Smooth muscle cell (in vitro differentiated cells): Measurements from ENCODE around the gene CSKMT. TPM values are rescaled to one million over a fixed set of nuclear protein-coding genes. Genes with fewer than 3 reads are reported as not detected.
"Not testable (repeated sequence)": the region's sequence is repeated elsewhere in the genome, so short reads cannot be mapped to it uniquely, and the experiment has no call there.

Experiments used
- DNase-seq: peaks from one replicate; lab custom pipeline; 2025; ENCODE audit not compliant: unreplicated experiment; lab: John Stamatoyannopoulos, UW
- H2AFZ ChIP-seq: fragments of 200-600 bp; sonication (generic); 2 replicates; pipeline ENCODE4 v1.6.0; 2016; ENCODE audit warnings: antibody characterized with exemption, low read depth, mild to moderate bottlenecking
- H3F3A ChIP-seq: fragments of 200-600 bp; sonication (generic); 2 replicates; pipeline ENCODE4 v1.6.0; 2017; ENCODE audit warnings: antibody characterized with exemption, low read depth
- H3K27ac ChIP-seq: fragments of 200-600 bp; sonication (generic); 2 replicates; pipeline ENCODE4 v1.5.1; 2016; ENCODE audit warnings: low read depth, mild to moderate bottlenecking
- H3K27me3 ChIP-seq: fragments of 200-600 bp; sonication (generic); 2 replicates; pipeline ENCODE4 v1.6.1; 2016; ENCODE audit warnings: low read depth, mild to moderate bottlenecking
- H3K36me3 ChIP-seq: fragments of 200-600 bp; sonication (generic); 2 replicates; pipeline ENCODE4 v1.5.1; 2016; ENCODE audit warnings: low read depth
- H3K4me1 ChIP-seq: fragments of 200-600 bp; sonication (generic); 2 replicates; pipeline ENCODE4 v1.5.1; 2016; ENCODE audit warnings: low read depth
- H3K4me2 ChIP-seq: fragments of 200-600 bp; sonication (generic); 2 replicates; pipeline ENCODE4 v1.6.0; 2016; ENCODE audit warnings: mild to moderate bottlenecking
- H3K4me3 ChIP-seq: fragments of 200-600 bp; sonication (generic); 2 replicates; pipeline ENCODE4 v1.5.1; 2016; ENCODE audit warnings: mild to moderate bottlenecking
- H3K79me2 ChIP-seq: fragments of 200-600 bp; sonication (generic); 2 replicates; pipeline ENCODE4 v1.6.0; 2016; ENCODE audit warnings: low read depth, mild to moderate bottlenecking
- H3K9ac ChIP-seq: fragments of 200-600 bp; sonication (generic); 2 replicates; pipeline ENCODE4 v1.6.0; 2016; ENCODE audit warnings: low read depth
- H3K9me3 ChIP-seq: fragments of 200-600 bp; sonication (generic); replicated peaks from 2 replicates; pipeline ENCODE4 v1.5.1; 2016; ENCODE audit warnings: low read depth
- H4K20me1 ChIP-seq: fragments of 200-600 bp; sonication (generic); 2 replicates; pipeline ENCODE4 v1.6.0; 2016; ENCODE audit warnings: low read depth
- CTCF ChIP-seq: fragments of 200-600 bp; sonication (generic); IDR thresholded peaks from 2 replicates; pipeline ENCODE4 v1.5.1; 2017; ENCODE audit warnings: borderline replicate concordance, mild to moderate bottlenecking, antibody characterized with exemption; ENCODE audit not compliant: insufficient read depth, poor library complexity, severe bottlenecking
- WGBS: methylation state at CpG from one replicate; pipeline ENCODE4 v1.1.7; 2016; ENCODE audit warnings: low lambda C conversion rate; 5-methylcytosine and 5-hydroxymethylcytosine counted together
- polyA plus RNA-seq: library from polyadenylated mRNA; unstranded; fragments of >200 nt; fragmentation: Nextera tagmentation; extraction: Ambion mirVana; gene quantifications from 2 replicates; pipeline ENCODE4 v1.2.1, GENCODE V29; 2016
- total RNA-seq: library from RNA; depleted of rRNA; stranded (reverse); fragments of >200 nt; gene quantifications from 2 replicates; pipeline ENCODE4 v1.2.3, GENCODE V29; 2014

Gene CSKMT
- total and polyA plus RNA-seq, 2 experiments from 2014 or later, result 1.4 to 4.9 TPM

DNA sequence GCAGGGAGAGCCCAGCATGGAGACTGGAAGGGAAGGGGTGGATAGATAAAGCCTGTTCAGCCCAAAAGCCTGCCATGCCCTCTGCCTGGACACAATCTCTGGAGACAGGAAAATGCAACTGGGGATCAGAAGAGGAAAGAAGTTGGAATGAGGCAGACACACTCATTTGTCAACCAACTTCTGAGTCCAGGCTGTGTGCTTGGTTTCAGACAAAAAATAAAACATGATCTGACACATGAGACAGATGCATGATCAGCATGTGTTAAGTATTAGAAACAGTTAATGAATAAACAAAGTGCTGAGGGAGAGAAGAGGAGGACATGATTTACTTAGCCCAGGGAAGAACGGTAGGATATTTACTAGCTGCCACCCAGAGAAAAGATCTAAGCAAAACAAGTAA lies 23.4 kb downstream of the CSKMT start:
- no peaks in the 10 kb centered on the region for H3F3A ChIP-seq
- no peak for TF ChIP-seq CTCF
- WGBS, result 43% methylated on average over 1 of the region's 1 CpG
- no peak overlapping the region for H2AFZ ChIP-seq
- H3K79me2 ChIP-seq, result no peaks in the 10 kb centered on the region
- H4K20me1 ChIP-seq, result no peaks in the 10 kb centered on the region
- no peaks in the 10 kb centered on the region for H3K4me1 ChIP-seq
- H3K4me2 ChIP-seq, result no peak overlapping the region
- H3K27ac ChIP-seq, result no peak overlapping the region
- no peaks in the 10 kb centered on the region for H3K27me3 ChIP-seq
- no peak for DNase-seq
- no peak overlapping the region for H3K4me3 ChIP-seq
- no peak overlapping the region for H3K9ac ChIP-seq
- no peaks in the 10 kb centered on the region for H3K9me3 ChIP-seq
- no peaks in the 10 kb centered on the region for H3K36me3 ChIP-seq

GRCh38 chr11:62689421-62690183 lies 24.5 kb downstream of the CSKMT start, which contains the start of gene LRRN4CL:
LRRN4CL (minus strand) TSS chr11:62689530; CDS start chr11:62688508, 1,022 bp downstream.
- WGBS, result 86% methylated on average over 11 of the region's 11 CpGs
- H3K4me2 ChIP-seq, result no peak within 1 kb of the TSS
- no peak within 1 kb of the TSS for H2AFZ ChIP-seq
- no peak for TF ChIP-seq CTCF
- no peaks in the 10 kb centered on the region for H3K36me3 ChIP-seq
- H3K79me2 ChIP-seq, result no peaks in the 10 kb centered on the region
- no peak for DNase-seq
- H3K4me1 ChIP-seq, result no peaks in the 10 kb centered on the region
- H3K9ac ChIP-seq, result no peak within 1 kb of the TSS
- H3K27me3 ChIP-seq, result no peaks in the 10 kb centered on the region
- H3K27ac ChIP-seq, result no peak within 1 kb of the TSS
- H4K20me1 ChIP-seq, result no peaks in the 10 kb centered on the region
- no peaks in the 10 kb centered on the region for H3F3A ChIP-seq
- H3K9me3 ChIP-seq, result no peaks in the 10 kb centered on the region
- no peak within 1 kb of the TSS for H3K4me3 ChIP-seq

- not testable (repeated sequence) for DNase-seq, H3K79me2 ChIP-seq, H3K36me3 ChIP-seq, H3K4me1 ChIP-seq, H3K9me3 ChIP-seq, H3K27ac ChIP-seq, H3F3A ChIP-seq, H3K27me3 ChIP-seq, H2AFZ ChIP-seq, H3K4me3 ChIP-seq, H3K9ac ChIP-seq, H3K4me2 ChIP-seq, H4K20me1 ChIP-seq
- WGBS, result 91% methylated on average over 4 of the region's 4 CpGs
Measured at GRCh38 chr11:62693624-62694023, 28.5 kb downstream of the CSKMT start.

- no peaks in the 10 kb centered on the region for H3K4me1 ChIP-seq
- DNase-seq, result no peak
- WGBS, result 72% methylated on average over 14 of the region's 14 CpGs
- no peak overlapping the region for H3K27ac ChIP-seq
- no peaks in the 10 kb centered on the region for H3K79me2 ChIP-seq
- H3K4me3 ChIP-seq, result no peak overlapping the region
- peak; percentile 71 for TF ChIP-seq CTCF
- H3K27me3 ChIP-seq, result no peaks in the 10 kb centered on the region
- H3K9ac ChIP-seq, result no peak overlapping the region
- no peaks in the 10 kb centered on the region for H3F3A ChIP-seq
- H2AFZ ChIP-seq, result no peak overlapping the region
- no peaks in the 10 kb centered on the region for H4K20me1 ChIP-seq
- no peak overlapping the region for H3K4me2 ChIP-seq
- no peaks in the 10 kb centered on the region for H3K36me3 ChIP-seq
- no peaks in the 10 kb centered on the region for H3K9me3 ChIP-seq
Measured at GRCh38 chr11:62694455-62695167, 29.5 kb downstream of the CSKMT start.
